PC-9 (cell line): ENCODE data around the gene ENG. TPM values are rescaled to one million over a fixed set of nuclear protein-coding genes. Genes with fewer than 3 reads are reported as not detected.
A peak's percentile ranks its signal among the peaks of the same experiment; 100 is the strongest.

ENCODE experiments used
- BruUV-seq: library from RNA; stranded (reverse); fragments of 400-500 nt; replicated peaks from 2 replicates; lab custom pipeline; 2021; lab: Mats Ljungman, UMichigan
- CTCF ChIA-PET: fragments of 300-600 bp; sonication (Branson Sonifier 250); formaldehyde crosslinking; loops from one replicate; lab custom pipeline; 2022; ENCODE audit warnings: antibody characterized with exemption; lab: Charles Lee
- POLR2A ChIA-PET: fragments of 300-600 bp; sonication (Branson Sonifier 250); formaldehyde crosslinking; loops from one replicate; lab custom pipeline; 2022; ENCODE audit warnings: antibody characterized with exemption; ENCODE audit not compliant: unreplicated experiment; lab: Charles Lee
- DNase-seq, 2 experiments: peaks; one replicate each; pipeline versions ENCODE4 v3.0.0 to v3.0.0-alpha.2; 2015 to 2022; ENCODE audit warnings: mixed read lengths in 1 of 2
- H2AFZ ChIP-seq: fragments of 200-600 bp; sonication (generic); 2 replicates; pipeline ENCODE4 v1.8.1; 2017; ENCODE audit warnings: antibody characterized with exemption
- H3F3A ChIP-seq: fragments of 200-600 bp; sonication (generic); 2 replicates; pipeline ENCODE4 v1.8.1; 2017; ENCODE audit warnings: antibody characterized with exemption, mild to moderate bottlenecking, low read depth; ENCODE audit not compliant: insufficient read depth
- H3K27ac ChIP-seq: fragments of 200-600 bp; sonication (generic); 2 replicates; pipeline ENCODE4 v1.6.1; 2016; ENCODE audit warnings: mixed run types
- H3K27me3 ChIP-seq: fragments of 200-600 bp; sonication (generic); 2 replicates; pipeline ENCODE4 v1.6.1; 2016; ENCODE audit warnings: low read depth, mixed run types; ENCODE audit not compliant: insufficient read depth
- H3K36me3 ChIP-seq: fragments of 200-600 bp; sonication (generic); 2 replicates; pipeline ENCODE4 v1.6.1; 2016; ENCODE audit warnings: low read depth, mixed run types
- H3K4me1 ChIP-seq: fragments of 200-600 bp; sonication (generic); replicated peaks from 2 replicates; pipeline ENCODE4 v1.6.1; 2016; ENCODE audit warnings: mixed run types; ENCODE audit not compliant: insufficient read depth
- H3K4me2 ChIP-seq: fragments of 200-600 bp; sonication (generic); 2 replicates; pipeline ENCODE4 v1.6.1; 2017; ENCODE audit warnings: mixed run types
- H3K4me3 ChIP-seq: fragments of 200-600 bp; sonication (generic); 2 replicates; pipeline ENCODE4 v1.6.1; 2016; ENCODE audit warnings: mixed run types
- H3K79me2 ChIP-seq: fragments of 200-600 bp; sonication (generic); 2 replicates; pipeline ENCODE4 v1.6.1; 2017; ENCODE audit warnings: low read depth, mixed run types
- H3K9me2 ChIP-seq: fragments of 200-600 bp; sonication (generic); 2 replicates; pipeline ENCODE4 v1.8.1; 2017; ENCODE audit warnings: mild to moderate bottlenecking; ENCODE audit not compliant: insufficient read depth
- H3K9me3 ChIP-seq: fragments of 200-600 bp; sonication (generic); 2 replicates; pipeline ENCODE4 v1.8.1; 2016; ENCODE audit warnings: low read depth; ENCODE audit not compliant: insufficient read depth
- H4K20me1 ChIP-seq: fragments of 200-600 bp; sonication (generic); 2 replicates; pipeline ENCODE4 v1.8.1; 2017; ENCODE audit not compliant: insufficient read depth
- CTCF ChIP-seq: fragments of 200-600 bp; sonication (generic); conservative IDR thresholded peaks from 2 replicates; pipeline ENCODE4 v1.6.1; 2017; ENCODE audit warnings: mixed run types, antibody characterized with exemption, mild to moderate bottlenecking, moderate library complexity
- EZH2 ChIP-seq: fragments of 200-600 bp; sonication (generic); IDR thresholded peaks from 2 replicates; pipeline ENCODE4 v1.8.0; 2017; ENCODE audit warnings: antibody characterized with exemption, low read depth
- intact Hi-C: fragments of 100-400 bp; cut with micrococcal nuclease; formaldehyde crosslinking; loops from one replicate; pipeline ENCODE4 v1.10.0; 2022; ENCODE audit not compliant: unreplicated experiment
- total RNA-seq: library from RNA; stranded (reverse); gene quantifications from 2 replicates; pipeline ENCODE4 v1.2.3, GENCODE V29; 2021

ENG gene
- total RNA-seq, 1 experiment from 2014 or later: 23.1 TPM

- POLR2A ChIA-PET: interaction anchor here (0.6 kb wide), 1 partner anchor 50 kb away, joined by 3 read pairs; no protein-coding TSS in a partner anchor
- Histone ChIP-seq H3K4me3 (no peak overlapping the region), H3K4me2 (no peak overlapping the region), H3K27ac (no peak overlapping the region), H3K27me3 (no peaks in the 10 kb centered on the region), H3K9me3 (no peaks in the 10 kb centered on the region), H3K36me3 (peaks cover 34% of the 10 kb centered on the region), H3K9me2 (no peaks in the 10 kb centered on the region), H4K20me1 (peaks cover 20% of the 10 kb centered on the region), H2AFZ (no peak overlapping the region), H3K79me2 (peaks cover 39% of the 10 kb centered on the region), H3F3A (peaks cover 47% of the 10 kb centered on the region), H3K4me1 (peaks cover 21% of the 10 kb centered on the region)
- CTCF ChIA-PET: interaction anchor here (0.6 kb wide), 1 partner anchor 100 kb away, joined by 3 read pairs; the partner anchor contains the start of gene CFAP157
- no peak for TF ChIP-seq CTCF
- TF ChIP-seq EZH2: no peak
- no peak for DNase-seq
- no TSS peak for BruUV-seq
- intact Hi-C loops: no loop called here
Measured at GRCh38 chr9:127806871-127807270, 47.6 kb downstream of the ENG start.

GRCh38 chr9:127805620-127806019 is 48.8 kb downstream of the ENG start:
- Histone ChIP-seq H3K27me3 (no peaks in the 10 kb centered on the region), H2AFZ (no peak overlapping the region), H3F3A (peaks cover 50% of the 10 kb centered on the region), H3K4me1 (peaks cover 32% of the 10 kb centered on the region), H3K36me3 (peaks cover 26% of the 10 kb centered on the region), H3K9me2 (no peaks in the 10 kb centered on the region), H3K9me3 (no peaks in the 10 kb centered on the region), H4K20me1 (peaks cover 20% of the 10 kb centered on the region), H3K4me3 (no peak overlapping the region), H3K4me2 (0 out of 2 replicates have a peak overlapping the region, but pooled peaks have one; percentile 82), H3K27ac (no peak overlapping the region), H3K79me2 (peaks cover 39% of the 10 kb centered on the region)
- no peak for DNase-seq
- TF ChIP-seq CTCF (no peak; the same call in 1 of the 2 replicates), EZH2 (no peak)
- POLR2A ChIA-PET: interaction anchor here (0.6 to 0.8 kb wide), 2 partner anchors 48 to 66 kb away, joined by 5 to 9 read pairs; no protein-coding TSS in a partner anchor
- CTCF ChIA-PET: interaction anchor here (0.6 kb wide), 1 partner anchor 25 kb away, joined by 6 read pairs; no protein-coding TSS in a partner anchor
- intact Hi-C loops: no loop called here
- no TSS peak for BruUV-seq

- H2AFZ ChIP-seq: peak overlapping the region; percentile 67; the same call in 1 of the 2 replicates
- H3K4me3 ChIP-seq: peak overlapping the region; percentile 86
- DNase-seq: peak; percentile 86 to 87
- H3K27me3 ChIP-seq: no peaks in the 10 kb centered on the region
- POLR2A ChIA-PET: interaction anchor here (0.6 to 1.0 kb wide), 2 partner anchors 18 to 103 kb away, joined by 3 to 8 read pairs; partner anchors contain the start of gene CDK9
- peak overlapping the region; percentile 96 for H3K27ac ChIP-seq
- CTCF ChIA-PET: no interaction called here
- H3K36me3 ChIP-seq: peaks cover 19% of the 10 kb centered on the region
- no peaks in the 10 kb centered on the region for H3K9me2 ChIP-seq
- TF ChIP-seq EZH2 (no peak), CTCF (no peak)
- peaks cover 55% of the 10 kb centered on the region for H3F3A ChIP-seq
- intact Hi-C loops: loop anchor here (1.0 to 5.0 kb wide), 5 partner anchors 17 to 69 kb away; partner anchors contain the start of genes CDK9 and ENG
- BruUV-seq: TSS peak; percentile 59
- peaks cover 41% of the 10 kb centered on the region for H3K4me1 ChIP-seq
- H3K4me2 ChIP-seq: peak overlapping the region; percentile 82
- H4K20me1 ChIP-seq: peaks cover 20% of the 10 kb centered on the region
- H3K79me2 ChIP-seq: peaks cover 39% of the 10 kb centered on the region
- no peaks in the 10 kb centered on the region for H3K9me3 ChIP-seq
Measured at GRCh38 chr9:127803507-127804352, 50.7 kb downstream of the ENG start.
